WTC11 (cell line): ENCODE data around the gene SH2D1A.

Experiments used
- ATF1 ChIP-seq: sonication (generic); formaldehyde crosslinking; IDR thresholded peaks from 2 replicates; pipeline ENCODE4 v1.8.1; 2023; ENCODE audit warnings: mild to moderate bottlenecking, moderate library complexity, missing genetic modification reagents
- CTCF ChIP-seq: fragments of 200-600 bp; IDR thresholded peaks from 2 replicates; pipeline ENCODE4 v1.8.0; 2022; ENCODE audit warnings: antibody characterized with exemption
- EMX1 ChIP-seq: fragments of 250-450 bp; sonication (Bioruptor Pico); IDR thresholded peaks from 2 replicates; pipeline ENCODE4 v1.8.0; 2021; ENCODE audit warnings: mild to moderate bottlenecking
- NFYB ChIP-seq: sonication (generic); formaldehyde crosslinking; conservative IDR thresholded peaks from 2 replicates; pipeline ENCODE4 v1.8.0; 2022; ENCODE audit warnings: low read depth, missing genetic modification reagents
- NR2C2 ChIP-seq: sonication (generic); formaldehyde crosslinking; IDR thresholded peaks from 2 replicates; pipeline ENCODE4 v1.8.0; 2022; ENCODE audit warnings: mild to moderate bottlenecking, missing genetic modification reagents
- NR3C1 ChIP-seq: sonication (generic); formaldehyde crosslinking; conservative IDR thresholded peaks from 2 replicates; pipeline ENCODE4 v1.8.1; 2023; ENCODE audit warnings: low read depth, mild to moderate bottlenecking, missing genetic modification reagents
- SMAD3 ChIP-seq: sonication (generic); formaldehyde crosslinking; IDR thresholded peaks from 2 replicates; pipeline ENCODE4 v1.8.0; 2022; ENCODE audit warnings: missing genetic modification reagents, mild to moderate bottlenecking, borderline replicate concordance
- STAT6 ChIP-seq: sonication (generic); formaldehyde crosslinking; conservative IDR thresholded peaks from 2 replicates; pipeline ENCODE4 v1.8.1; 2023; ENCODE audit warnings: mild to moderate bottlenecking, low read depth, missing genetic modification reagents, moderate library complexity
- TEAD4 ChIP-seq: sonication (generic); formaldehyde crosslinking; IDR thresholded peaks from 2 replicates; pipeline ENCODE4 v1.8.0; 2022; ENCODE audit warnings: mild to moderate bottlenecking, missing genetic modification reagents
- USF2 ChIP-seq: sonication (generic); formaldehyde crosslinking; IDR thresholded peaks from 2 replicates; pipeline ENCODE4 v1.8.1; 2023; ENCODE audit warnings: mild to moderate bottlenecking, missing genetic modification reagents, moderate library complexity
- ZNF263 ChIP-seq: sonication (generic); formaldehyde crosslinking; IDR thresholded peaks from 2 replicates; pipeline ENCODE4 v1.8.1; 2022; ENCODE audit warnings: low read depth, mild to moderate bottlenecking, moderate library complexity, missing genetic modification reagents
- ZNF423 ChIP-seq: fragments of 250-450 bp; sonication (Bioruptor Pico); IDR thresholded peaks from 2 replicates; pipeline ENCODE4 v2.1.2; 2022; ENCODE audit warnings: mild to moderate bottlenecking, moderate library complexity
- TF ChIP-seq, protein P1 (sequence below): sonication (generic); formaldehyde crosslinking; IDR thresholded peaks from 2 replicates; pipeline ENCODE4 v1.8.1; 2022; ENCODE audit warnings: low read depth, missing genetic modification reagents, borderline replicate concordance
- TF ChIP-seq, protein P2 (sequence below): sonication (generic); formaldehyde crosslinking; IDR thresholded peaks from 2 replicates; pipeline ENCODE4 v1.8.1; 2023; ENCODE audit warnings: mild to moderate bottlenecking, missing genetic modification reagents, moderate library complexity

GRCh38 chrX:124338733-124339514 lies 7.4 kb upstream of the SH2D1A start:
- TF ChIP-seq CTCF (no peak), ZNF423 (CRISPR knock-in tag) (no peak), USF2 (CRISPR knock-in tag) (no peak), NFYB (no peak), SMAD3 (CRISPR knock-in tag) (no peak), NR3C1 (CRISPR knock-in tag) (no peak), EMX1 (CRISPR knock-in tag) (no peak), ATF1 (CRISPR knock-in tag) (no peak), STAT6 (CRISPR knock-in tag) (no peak), NR2C2 (no peak), ZNF263 (no peak), TEAD4 (CRISPR knock-in tag) (no peak)
- TF ChIP-seq, protein P1, sequence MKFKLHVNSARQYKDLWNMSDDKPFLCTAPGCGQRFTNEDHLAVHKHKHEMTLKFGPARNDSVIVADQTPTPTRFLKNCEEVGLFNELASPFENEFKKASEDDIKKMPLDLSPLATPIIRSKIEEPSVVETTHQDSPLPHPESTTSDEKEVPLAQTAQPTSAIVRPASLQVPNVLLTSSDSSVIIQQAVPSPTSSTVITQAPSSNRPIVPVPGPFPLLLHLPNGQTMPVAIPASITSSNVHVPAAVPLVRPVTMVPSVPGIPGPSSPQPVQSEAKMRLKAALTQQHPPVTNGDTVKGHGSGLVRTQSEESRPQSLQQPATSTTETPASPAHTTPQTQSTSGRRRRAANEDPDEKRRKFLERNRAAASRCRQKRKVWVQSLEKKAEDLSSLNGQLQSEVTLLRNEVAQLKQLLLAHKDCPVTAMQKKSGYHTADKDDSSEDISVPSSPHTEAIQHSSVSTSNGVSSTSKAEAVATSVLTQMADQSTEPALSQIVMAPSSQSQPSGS (CRISPR knock-in tag), result no peak
- TF ChIP-seq, protein P2, sequence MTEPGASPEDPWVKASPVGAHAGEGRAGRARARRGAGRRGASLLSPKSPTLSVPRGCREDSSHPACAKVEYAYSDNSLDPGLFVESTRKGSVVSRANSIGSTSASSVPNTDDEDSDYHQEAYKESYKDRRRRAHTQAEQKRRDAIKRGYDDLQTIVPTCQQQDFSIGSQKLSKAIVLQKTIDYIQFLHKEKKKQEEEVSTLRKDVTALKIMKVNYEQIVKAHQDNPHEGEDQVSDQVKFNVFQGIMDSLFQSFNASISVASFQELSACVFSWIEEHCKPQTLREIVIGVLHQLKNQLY, result no peak
